GM18867 (cell line): ENCODE data around the gene ULK4.
"Not testable (repeated sequence)": the region's sequence is repeated elsewhere in the genome, so short reads cannot be mapped to it uniquely, and the experiment has no call there.

Experiments
- ATAC-seq: cut with Tn5 transposase; IDR thresholded peaks from one replicate; pipeline ENCODE4 v1.9.1; 2021; ENCODE audit warnings: mild to moderate bottlenecking, moderate library complexity; ENCODE audit not compliant: unreplicated experiment

ULK4 gene

DNA sequence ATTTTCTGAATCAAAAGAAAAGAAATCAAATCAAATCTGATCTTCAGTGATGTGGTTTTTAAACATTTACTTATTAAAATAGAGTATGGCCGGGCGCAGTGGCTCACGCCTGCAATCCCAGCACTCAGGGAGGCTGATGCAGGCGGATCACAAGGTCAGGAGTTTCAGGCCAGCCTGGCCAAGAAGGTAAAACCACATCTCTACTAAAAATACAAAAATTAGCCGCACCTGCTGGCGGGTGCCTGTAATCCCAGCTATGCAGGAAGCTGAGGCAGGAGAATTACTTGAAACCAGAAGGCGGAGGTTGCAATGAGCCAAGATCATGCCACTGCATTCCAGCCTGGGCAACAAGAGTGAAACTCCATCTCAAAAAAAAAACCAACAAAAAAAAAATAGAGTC lies 169.1 kb downstream of the ULK4 start:
- no peak for ATAC-seq

GRCh38 chr3:41769106-41769505 lies 192.8 kb downstream of the ULK4 start:
- ATAC-seq = no peak

GRCh38 chr3:41768363-41768762 lies 193.5 kb downstream of the ULK4 start:
- ATAC-seq = no peak

GRCh38 chr3:41762867-41763266 lies 199.0 kb downstream of the ULK4 start:
- not testable (repeated sequence) for ATAC-seq

DNA sequence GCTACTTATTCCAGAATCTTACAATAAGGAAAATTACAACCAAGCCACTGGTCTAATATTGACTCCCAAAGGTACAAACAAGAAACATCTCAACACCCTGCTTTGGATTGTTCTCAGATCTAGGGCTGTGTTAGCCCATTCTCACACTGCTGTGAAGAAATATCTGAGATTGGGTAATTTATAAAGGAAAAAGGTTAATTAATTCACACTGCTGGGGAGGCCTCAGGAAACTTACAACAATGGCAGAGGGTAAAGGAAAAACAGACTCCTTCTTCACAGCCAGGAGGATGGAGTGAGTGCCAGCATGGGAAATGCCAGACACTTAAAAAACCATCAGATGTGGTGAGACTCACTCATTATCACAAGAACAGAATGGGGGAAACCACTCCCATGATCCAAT lies 208.3 kb downstream of the ULK4 start:
- no peak for ATAC-seq

DNA sequence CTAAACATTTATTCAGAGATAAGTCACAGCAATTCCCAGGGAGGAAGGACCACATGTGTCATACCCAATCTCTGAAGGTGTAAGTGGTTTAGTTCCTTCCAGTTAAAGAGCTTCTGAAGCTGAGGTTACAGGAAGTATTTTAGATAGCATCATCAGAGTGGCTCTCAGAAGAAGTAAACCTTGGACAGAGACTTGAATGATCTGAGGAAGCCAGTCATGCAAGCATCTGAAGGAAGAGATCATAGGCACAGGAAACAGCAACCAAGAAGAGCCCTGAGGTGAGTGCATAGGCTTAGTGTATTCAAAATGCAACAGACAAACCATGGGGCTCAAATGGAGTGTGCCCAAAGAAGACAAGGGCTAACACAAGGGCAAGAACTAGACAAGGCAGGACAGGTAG lies 210.3 kb downstream of the ULK4 start:
- ATAC-seq = no peak

DNA sequence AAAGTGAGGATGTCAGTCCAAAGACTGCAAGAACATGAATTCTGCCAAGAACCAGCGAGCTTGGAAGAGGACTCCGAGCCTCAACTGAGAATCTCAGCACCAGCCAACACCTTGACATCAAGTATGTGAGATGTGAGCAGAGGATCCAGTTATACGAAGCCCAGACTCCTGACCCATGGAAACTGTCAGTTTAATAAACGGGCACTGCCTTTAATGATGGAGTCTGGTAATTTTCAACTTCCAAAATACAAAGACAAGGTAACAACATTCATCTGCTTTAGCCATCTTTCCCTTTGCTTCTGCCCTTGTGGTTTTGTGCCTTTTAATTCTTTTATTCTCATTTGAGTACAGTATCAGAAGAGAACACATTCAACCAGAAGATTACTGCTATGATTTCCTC lies 211.9 kb downstream of the ULK4 start:
- ATAC-seq = no peak

- no peak for ATAC-seq
These were observed 215.7 kb downstream of the ULK4 start for GRCh38 chr3:41746215-41746614.

DNA sequence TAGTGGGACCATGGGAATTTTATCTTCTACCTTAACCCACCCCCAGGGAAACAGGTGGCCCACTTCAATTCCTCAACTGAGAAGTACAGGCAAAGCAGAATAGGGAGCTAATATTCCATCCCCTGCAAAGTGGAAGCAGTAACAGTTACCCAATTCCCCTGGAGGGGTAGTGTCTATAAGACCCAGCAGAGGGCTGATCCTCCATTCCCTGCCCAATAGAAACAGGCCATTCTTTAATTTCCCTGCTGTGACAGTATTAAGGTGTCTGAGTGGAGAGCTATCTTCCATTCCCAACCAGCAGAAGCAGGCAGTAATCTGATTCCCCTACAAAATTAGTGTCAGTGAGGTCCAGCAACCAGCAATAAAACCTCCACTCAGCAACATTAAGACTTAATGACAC lies 219.8 kb downstream of the ULK4 start:
- ATAC-seq = no peak

DNA sequence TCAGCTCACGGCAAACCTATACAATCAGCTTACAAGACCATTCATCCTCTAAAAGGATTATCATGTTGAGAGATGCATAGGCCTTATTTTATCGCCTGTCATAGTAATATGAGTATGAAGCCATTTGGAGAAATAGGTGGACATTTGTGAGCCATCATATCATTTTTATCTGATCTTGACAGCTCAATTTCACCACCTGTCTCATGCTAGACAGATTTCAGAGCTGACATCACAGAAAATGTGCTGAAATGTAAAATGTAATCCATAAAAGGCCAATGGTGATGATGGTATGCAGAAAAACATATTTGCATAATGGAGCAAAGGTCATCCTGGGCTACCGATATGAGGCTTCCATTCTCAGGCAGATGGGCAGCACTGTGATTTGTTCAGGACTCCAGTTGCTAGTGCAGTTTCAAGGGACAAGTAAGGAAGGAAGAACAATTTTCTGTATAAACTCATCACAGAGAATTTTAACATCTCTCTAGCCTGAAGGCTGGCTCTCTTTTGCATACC lies 221.5 kb downstream of the ULK4 start:
- no peak for ATAC-seq

DNA sequence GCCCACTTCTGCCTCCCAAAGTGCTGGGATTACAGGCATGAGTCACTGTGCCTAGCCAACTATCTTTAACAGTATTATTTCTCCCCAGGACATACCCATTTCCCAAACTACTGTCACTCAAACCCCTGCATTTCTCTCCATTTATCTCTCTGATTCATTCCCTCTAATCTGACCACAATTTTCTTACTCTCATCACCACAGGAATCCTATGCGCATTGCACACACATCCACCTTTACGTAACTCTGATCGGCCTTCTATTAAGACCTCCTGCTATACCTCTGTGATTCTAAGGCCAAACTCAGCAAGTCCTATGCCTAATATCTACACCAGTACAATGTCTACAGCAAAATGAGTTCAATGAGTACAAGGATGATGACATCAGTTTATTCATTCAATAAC lies 235.0 kb downstream of the ULK4 start:
- no peak for ATAC-seq

GRCh38 chr3:41717641-41718040 lies 244.3 kb downstream of the ULK4 start:
- ATAC-seq = no peak

GRCh38 chr3:41716471-41716870 lies 245.4 kb downstream of the ULK4 start:
- ATAC-seq = no peak

GRCh38 chr3:41715376-41715775 lies 246.5 kb downstream of the ULK4 start:
- no peak for ATAC-seq

DNA sequence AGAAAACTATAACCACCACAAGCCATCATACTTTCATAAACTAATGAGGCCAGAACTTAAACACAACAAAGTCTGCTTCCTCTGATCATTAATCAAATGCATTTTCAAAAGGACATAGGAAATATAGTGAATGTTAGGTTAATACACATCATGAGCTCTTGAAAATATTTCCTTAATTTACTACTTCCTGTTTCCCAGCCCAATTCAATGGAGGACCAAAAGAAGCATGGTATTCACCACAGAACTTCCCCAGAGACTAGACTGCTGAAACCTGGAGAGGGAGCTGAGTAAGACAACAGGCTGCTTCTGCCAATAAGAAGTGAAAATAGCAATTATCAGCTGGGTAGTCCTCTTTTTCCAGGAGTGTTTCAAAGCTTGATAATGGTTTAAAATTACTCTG lies 250.3 kb downstream of the ULK4 start:
- ATAC-seq = no peak

DNA sequence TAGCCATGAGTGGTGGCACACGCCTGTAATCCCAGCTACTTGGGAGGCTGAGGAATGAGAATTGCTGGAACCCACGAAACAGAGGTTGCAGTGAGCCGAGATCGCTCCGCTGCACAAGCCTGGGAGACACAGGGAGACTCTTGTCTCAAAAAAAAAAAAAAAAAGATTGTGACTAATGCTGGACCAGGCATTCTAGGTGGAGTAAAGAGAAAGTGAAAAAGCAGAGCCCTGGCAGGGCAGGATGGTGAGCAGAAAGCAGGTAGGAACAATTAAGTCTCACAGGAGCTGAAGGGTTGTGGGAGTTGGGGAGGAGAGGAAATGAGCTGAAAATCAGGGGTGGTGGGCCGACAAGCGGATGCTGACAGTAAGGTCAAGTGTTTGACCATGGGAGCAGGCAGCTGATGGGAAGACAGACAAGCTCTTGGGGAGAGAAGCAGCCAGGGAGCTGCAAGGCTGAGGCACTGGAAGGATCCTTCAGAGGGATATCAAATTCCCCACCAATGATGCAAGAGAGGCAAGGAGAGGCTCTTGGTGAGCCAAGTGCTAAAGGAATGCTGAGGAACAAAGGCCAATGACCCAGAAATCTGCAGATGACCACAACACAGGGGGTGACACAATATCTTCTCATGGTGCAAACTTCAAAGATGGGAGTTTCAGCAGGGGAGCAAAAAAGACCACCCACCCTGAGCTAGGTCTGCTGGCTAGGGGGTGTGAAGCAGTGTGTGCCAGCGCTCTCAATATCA lies 251.1 kb downstream of the ULK4 start:
- ATAC-seq = no peak

- not testable (repeated sequence) for ATAC-seq
These were observed 252.7 kb downstream of the ULK4 start for GRCh38 chr3:41709213-41709612.

DNA sequence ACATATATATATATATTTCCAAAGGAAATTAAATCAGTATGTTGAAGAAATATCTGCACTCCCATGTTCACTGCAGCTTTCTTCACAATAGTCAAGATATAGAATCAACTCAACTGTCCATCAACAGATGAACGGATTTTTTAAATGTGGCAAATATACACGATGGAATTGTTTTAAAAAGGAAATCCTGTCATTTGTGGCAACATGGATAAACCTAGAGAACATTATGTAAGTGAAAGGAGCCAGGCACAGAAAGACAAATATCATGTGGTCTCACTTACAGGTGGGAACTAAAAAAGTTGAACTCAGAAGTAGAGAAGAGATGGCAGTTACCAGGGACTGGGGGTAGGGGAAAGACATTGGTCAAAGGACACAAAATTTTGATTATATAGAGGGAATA lies 253.7 kb downstream of the ULK4 start:
- no peak for ATAC-seq

GRCh38 chr3:41705893-41706292 lies 256.0 kb downstream of the ULK4 start:
- no peak for ATAC-seq

- no peak for ATAC-seq
These were observed 260.7 kb downstream of the ULK4 start for GRCh38 chr3:41701191-41701698.

GRCh38 chr3:41700155-41700554 lies 261.7 kb downstream of the ULK4 start:
- ATAC-seq = no peak

- no peak for ATAC-seq
These were observed 263.0 kb downstream of the ULK4 start for GRCh38 chr3:41698898-41699297.

GRCh38 chr3:41697702-41698101 lies 264.2 kb downstream of the ULK4 start:
- no peak for ATAC-seq
